Sigmoid colon (tissue), 7 donors: Measurements from ENCODE around the gene MON2. TPM values are rescaled to one million over a fixed set of nuclear protein-coding genes. Genes with fewer than 3 reads are reported as not detected.

Source experiments
- DNase-seq: peaks from one replicate; pipeline ENCODE4 v3.0.0-alpha.2; 2019
- H3K27ac ChIP-seq, 4 donors: fragments of 200-600 bp; sonication (generic); one replicate each; pipeline ENCODE4 v1.5.1; 2016 to 2019; ENCODE audit warnings: mild to moderate bottlenecking in 1 of 4
- H3K27me3 ChIP-seq, 3 donors: fragments of 200-600 bp; sonication (generic); one replicate each; pipeline ENCODE4 v1.5.1; 2019; ENCODE audit warnings: mild to moderate bottlenecking in 1 of 3
- H3K36me3 ChIP-seq, 4 donors: fragments of 200-600 bp; sonication (generic); one replicate each; pipeline ENCODE4 v1.5.1; 2016 to 2019
- H3K4me1 ChIP-seq, 4 donors: fragments of 200-600 bp; sonication (generic); one replicate each; pipeline ENCODE4 v1.5.1; 2017 to 2019
- H3K4me3 ChIP-seq, 4 donors: fragments of 200-600 bp; sonication (generic); one replicate each; pipeline ENCODE4 v1.5.1; 2017 to 2019; ENCODE audit warnings: mild to moderate bottlenecking in 2 of 4, moderate library complexity in 1 of 4
- H3K9me3 ChIP-seq, 4 donors: fragments of 200-600 bp in 3 of 4; sonication (generic) in 3 of 4; one replicate each; pipeline versions ENCODE4 v1.5.1 to v1.6.1; 2013 to 2019
- CTCF ChIP-seq, 4 experiments: fragments of 450-650 bp in 3 of 4; fragments of 200-600 bp in 1 of 4; IDR thresholded peaks; one replicate each; pipeline ENCODE4 v1.5.1; 2016 to 2019; ENCODE audit warnings: antibody characterized with exemption in 4 of 4, mild to moderate bottlenecking in 3 of 4, moderate library complexity in 2 of 4
- EP300 ChIP-seq, 4 donors: sonication (generic); formaldehyde crosslinking; IDR thresholded peaks; one replicate each; pipeline ENCODE4 v1.6.1; 2017; ENCODE audit warnings: antibody characterized with exemption in 4 of 4
- POLR2A ChIP-seq, 2 donors: fragments of 450-650 bp; IDR thresholded peaks; one replicate each; pipeline ENCODE4 v1.6.1; 2016; ENCODE audit warnings: antibody characterized with exemption in 2 of 2, mild to moderate bottlenecking in 2 of 2, moderate library complexity in 2 of 2
- POLR2AphosphoS5 ChIP-seq, 4 donors: sonication (generic); formaldehyde crosslinking; IDR thresholded peaks; one replicate each; pipeline ENCODE4 v1.6.1; 2017; ENCODE audit warnings: antibody characterized with exemption in 4 of 4
- WGBS, 2 donors: extraction: QIAGEN DNeasy Blood & Tissue Kit; methylation state at CpG; one replicate each; pipeline ENCODE4 v1.1.7; 2013; 5-methylcytosine and 5-hydroxymethylcytosine counted together
- intact Hi-C: fragments of 100-400 bp; cut with DNase I; formaldehyde crosslinking; loops from one replicate; pipeline ENCODE4 v1.15.1; 2023
- polyA plus RNA-seq, 3 donors: library from polyadenylated mRNA; stranded (reverse); fragments of 200-250 nt; gene quantifications; one replicate each; pipeline ENCODE4 v1.2.3, GENCODE V29; 2013
- total RNA-seq, 4 donors: library from RNA; depleted of rRNA; stranded (reverse); fragments of >200 nt; gene quantifications; one replicate each; pipeline ENCODE4 v1.1.0, GENCODE V29; 2016
- donor health status: healthy with polysubstance abuse.
- donor health status: Bipolar disorder and iron deficiency.
- donor health status: healthy.

The MON2 gene
- total and polyA plus RNA-seq, 7 donors: 4.6 to 92.0 (median 57.1) TPM

GRCh38 chr12:62581288-62582064 lies 114.8 kb downstream of the MON2 start:
- intact Hi-C loops: loop anchor here (1.0 kb wide), 1 partner anchor 212 kb away; no protein-coding TSS in a partner anchor
- Histone ChIP-seq H3K9me3 (no peaks in the 10 kb centered on the region), H3K4me1 (no peaks in the 10 kb centered on the region), H3K4me3 (no peak overlapping the region), H3K27me3 (no peaks in the 10 kb centered on the region), H3K36me3 (peaks cover 0 to 22% (median 0%) of the 10 kb centered on the region in 4 donors), H3K27ac (no peak overlapping the region)
- TF ChIP-seq CTCF (IDR thresholded peaks at IDR 0.05) (peak; percentile 27 to 67 (median 57)), POLR2AphosphoS5 (IDR thresholded peaks at IDR 0.05) (no peak)
- no peak for DNase-seq
- WGBS, 2 donors: 87% methylated on average over 12 of the region's 12 CpGs

GRCh38 chr12:62582065-62582366 lies 115.4 kb downstream of the MON2 start:
- H3K4me1 ChIP-seq: no peaks in the 10 kb centered on the region
- H3K36me3 ChIP-seq: peaks cover 0 to 24% (median 0%) of the 10 kb centered on the region in 4 donors
- no peak for TF ChIP-seq EP300 (IDR thresholded peaks at IDR 0.05)
- intact Hi-C loops: loop anchor here (1.0 kb wide), 1 partner anchor 211 kb away; no protein-coding TSS in a partner anchor
- DNase-seq: no peak
- H3K27me3 ChIP-seq: no peaks in the 10 kb centered on the region
- H3K27ac ChIP-seq: no peak overlapping the region
- H3K9me3 ChIP-seq: no peaks in the 10 kb centered on the region
- no peak overlapping the region for H3K4me3 ChIP-seq
- WGBS, 2 donors: 32 to 45% methylated on average over 2 of the region's 2 CpGs

GRCh38 chr12:62584619-62585018 lies 118.0 kb downstream of the MON2 start:
- Histone ChIP-seq H3K36me3 (peaks cover 0 to 34% (median 2%) of the 10 kb centered on the region in 4 donors), H3K27me3 (no peaks in the 10 kb centered on the region), H3K4me3 (no peak overlapping the region), H3K4me1 (no peaks in the 10 kb centered on the region), H3K9me3 (no peaks in the 10 kb centered on the region), H3K27ac (no peak overlapping the region)
- TF ChIP-seq POLR2A (IDR thresholded peaks at IDR 0.05) (no peak), EP300 (IDR thresholded peaks at IDR 0.05) (no peak), POLR2AphosphoS5 (IDR thresholded peaks at IDR 0.05) (no peak), CTCF (IDR thresholded peaks at IDR 0.05) (no peak)
- intact Hi-C loops: no loop called here
- DNase-seq: no peak
- WGBS, 2 donors: 96 to 97% methylated on average over 4 of the region's 4 CpGs

- no peak for DNase-seq
- no peak for TF ChIP-seq POLR2A (IDR thresholded peaks at IDR 0.05)
- no peak for TF ChIP-seq EP300 (IDR thresholded peaks at IDR 0.05)
- no peak for TF ChIP-seq CTCF (IDR thresholded peaks at IDR 0.05)
- TF ChIP-seq POLR2AphosphoS5 (IDR thresholded peaks at IDR 0.05): no peak
- Histone ChIP-seq H3K27ac (no peak overlapping the region), H3K36me3 (peaks cover 0 to 52% (median 2%) of the 10 kb centered on the region in 4 donors), H3K9me3 (no peaks in the 10 kb centered on the region), H3K4me3 (no peak overlapping the region), H3K4me1 (no peaks in the 10 kb centered on the region), H3K27me3 (no peaks in the 10 kb centered on the region)
- intact Hi-C loops: no loop called here
- 94 to 97% methylated on average over 2 of the region's 2 CpGs for WGBS, 2 donors
Measured at GRCh38 chr12:62586850-62587249, 120.2 kb downstream of the MON2 start.

- Histone ChIP-seq H3K27ac (no peak overlapping the region), H3K9me3 (no peaks in the 10 kb centered on the region), H3K4me3 (no peak overlapping the region), H3K27me3 (no peaks in the 10 kb centered on the region), H3K36me3 (peaks cover 0 to 66% (median 4%) of the 10 kb centered on the region in 4 donors), H3K4me1 (no peaks in the 10 kb centered on the region)
- intact Hi-C loops: no loop called here
- 93 to 96% methylated on average over 1 of the region's 1 CpG for WGBS, 2 donors
- no peak for DNase-seq
- TF ChIP-seq EP300 (IDR thresholded peaks at IDR 0.05) (no peak), POLR2A (IDR thresholded peaks at IDR 0.05) (no peak), POLR2AphosphoS5 (IDR thresholded peaks at IDR 0.05) (no peak), CTCF (IDR thresholded peaks at IDR 0.05) (no peak)
Measured at GRCh38 chr12:62588916-62589315, 122.3 kb downstream of the MON2 start.
